Mucosa of rectum (tissue), 2 donors: ENCODE results near the gene KNCN.
A peak's percentile ranks its signal among the peaks of the same experiment; 100 is the strongest.

Experiments
- H3K27ac ChIP-seq, 2 donors: one replicate each; pipeline ENCODE4 v1.7.0; 2013; ENCODE audit warnings: inconsistent platforms in 2 of 2, low read depth in 2 of 2, low read length in 2 of 2
- H3K27me3 ChIP-seq, 2 donors: one replicate each; pipeline ENCODE4 v1.7.0; 2013; ENCODE audit warnings: low read length in 2 of 2; ENCODE audit not compliant: control insufficient read depth in 2 of 2, insufficient read depth in 2 of 2
- H3K36me3 ChIP-seq, 2 donors: one replicate each; pipeline ENCODE4 v1.7.0; 2013; ENCODE audit warnings: low read length in 2 of 2; ENCODE audit not compliant: control insufficient read depth in 2 of 2, insufficient read depth in 2 of 2
- H3K4me1 ChIP-seq, 2 donors: one replicate each; pipeline ENCODE4 v1.7.0; 2013; ENCODE audit warnings: low read length in 2 of 2, mild to moderate bottlenecking in 1 of 2; ENCODE audit not compliant: control insufficient read depth in 2 of 2, insufficient read depth in 2 of 2
- H3K4me3 ChIP-seq, 2 donors: one replicate each; pipeline ENCODE4 v1.7.0; 2013; ENCODE audit warnings: low read length in 2 of 2
- H3K9ac ChIP-seq, 2 donors: one replicate each; pipeline ENCODE4 v1.7.0; 2013; ENCODE audit warnings: low read length in 2 of 2, low read depth in 1 of 2, mild to moderate bottlenecking in 1 of 2
- H3K9me3 ChIP-seq, 2 donors: one replicate each; pipeline ENCODE4 v1.7.0; 2013; ENCODE audit warnings: low read length in 2 of 2; ENCODE audit not compliant: control insufficient read depth in 2 of 2
- donor health status: healthy.
- donor health status: Normal muscosa, but diverticular disease.

KNCN gene

GRCh38 chr1:46517932-46518498, 33.4 kb downstream of the KNCN start:
- H3K27me3 ChIP-seq: peaks cover 0 to 2% of the 10 kb centered on the region in 2 donors
- H3K9ac ChIP-seq: no peak overlapping the region
- H3K36me3 ChIP-seq: no peaks in the 10 kb centered on the region
- H3K27ac ChIP-seq: peak overlapping the region; percentile 62 to 72
- H3K4me1 ChIP-seq: peaks cover 17 to 25% of the 10 kb centered on the region in 2 donors
- no peaks in the 10 kb centered on the region for H3K9me3 ChIP-seq
- H3K4me3 ChIP-seq: no peak overlapping the region

- peaks cover 0 to 2% of the 10 kb centered on the region in 2 donors for H3K27me3 ChIP-seq
- peak overlapping the region; percentile 19 to 53 for H3K4me3 ChIP-seq
- H3K9me3 ChIP-seq: no peaks in the 10 kb centered on the region
- H3K9ac ChIP-seq: peak overlapping the region; percentile 2 to 21
- peak overlapping the region; percentile 62 to 72 for H3K27ac ChIP-seq
- H3K4me1 ChIP-seq: peaks cover 17 to 18% of the 10 kb centered on the region in 2 donors
- H3K36me3 ChIP-seq: no peaks in the 10 kb centered on the region
These were observed 34.3 kb downstream of the KNCN start for GRCh38 chr1:46517010-46517600.

GRCh38 chr1:46516200-46516950, 35.1 kb downstream of the KNCN start:
- Histone ChIP-seq H3K27me3 (peaks cover 0 to 2% of the 10 kb centered on the region in 2 donors), H3K27ac (peak overlapping the region; percentile 62 to 72), H3K36me3 (no peaks in the 10 kb centered on the region), H3K9me3 (no peaks in the 10 kb centered on the region), H3K4me1 (peaks cover 17 to 18% of the 10 kb centered on the region in 2 donors), H3K9ac (no peak overlapping the region), H3K4me3 (peak overlapping the region in 1 of 2 donors; percentile 53)

GRCh38 chr1:46515576-46515975, 35.9 kb downstream of the KNCN start:
- peaks cover 17 to 18% of the 10 kb centered on the region in 2 donors for H3K4me1 ChIP-seq
- H3K4me3 ChIP-seq: no peak overlapping the region
- no peak overlapping the region for H3K27ac ChIP-seq
- H3K9me3 ChIP-seq: no peaks in the 10 kb centered on the region
- peaks cover 0 to 2% of the 10 kb centered on the region in 2 donors for H3K27me3 ChIP-seq
- no peaks in the 10 kb centered on the region for H3K36me3 ChIP-seq
- H3K9ac ChIP-seq: no peak overlapping the region

GRCh38 chr1:46513536-46513935, 37.9 kb downstream of the KNCN start:
- H3K9me3 ChIP-seq: no peaks in the 10 kb centered on the region
- H3K27ac ChIP-seq: no peak overlapping the region
- H3K4me1 ChIP-seq: peaks cover 17 to 18% of the 10 kb centered on the region in 2 donors
- H3K27me3 ChIP-seq: peaks cover 0 to 2% of the 10 kb centered on the region in 2 donors
- H3K4me3 ChIP-seq: no peak overlapping the region
- H3K9ac ChIP-seq: no peak overlapping the region
- H3K36me3 ChIP-seq: no peaks in the 10 kb centered on the region

GRCh38 chr1:46512792-46513190, 38.7 kb downstream of the KNCN start:
- H3K27ac ChIP-seq: no peak overlapping the region
- no peaks in the 10 kb centered on the region for H3K27me3 ChIP-seq

GRCh38 chr1:46512135-46512791, 39.2 kb downstream of the KNCN start:
- H3K9me3 ChIP-seq: no peaks in the 10 kb centered on the region
- no peaks in the 10 kb centered on the region for H3K27me3 ChIP-seq
- H3K4me3 ChIP-seq: no peak overlapping the region
- H3K27ac ChIP-seq: no peak overlapping the region
- H3K36me3 ChIP-seq: no peaks in the 10 kb centered on the region
- H3K9ac ChIP-seq: no peak overlapping the region
- peaks cover 9 to 12% of the 10 kb centered on the region in 2 donors for H3K4me1 ChIP-seq

More at GRCh38 chr1:46512792-46513190, 38.7 kb downstream of the KNCN start:
- H3K9ac ChIP-seq: no peak overlapping the region
- no peaks in the 10 kb centered on the region for H3K36me3 ChIP-seq
- no peaks in the 10 kb centered on the region for H3K9me3 ChIP-seq
- H3K4me3 ChIP-seq: no peak overlapping the region
- peaks cover 13% of the 10 kb centered on the region in 2 donors for H3K4me1 ChIP-seq

GRCh38 chr1:46510998-46511365, 40.5 kb downstream of the KNCN start:
- Histone ChIP-seq H3K27ac (no peak overlapping the region), H3K36me3 (no peaks in the 10 kb centered on the region), H3K4me1 (no peaks in the 10 kb centered on the region), H3K9ac (no peak overlapping the region), H3K4me3 (no peak overlapping the region), H3K9me3 (no peaks in the 10 kb centered on the region), H3K27me3 (no peaks in the 10 kb centered on the region)

DNA sequence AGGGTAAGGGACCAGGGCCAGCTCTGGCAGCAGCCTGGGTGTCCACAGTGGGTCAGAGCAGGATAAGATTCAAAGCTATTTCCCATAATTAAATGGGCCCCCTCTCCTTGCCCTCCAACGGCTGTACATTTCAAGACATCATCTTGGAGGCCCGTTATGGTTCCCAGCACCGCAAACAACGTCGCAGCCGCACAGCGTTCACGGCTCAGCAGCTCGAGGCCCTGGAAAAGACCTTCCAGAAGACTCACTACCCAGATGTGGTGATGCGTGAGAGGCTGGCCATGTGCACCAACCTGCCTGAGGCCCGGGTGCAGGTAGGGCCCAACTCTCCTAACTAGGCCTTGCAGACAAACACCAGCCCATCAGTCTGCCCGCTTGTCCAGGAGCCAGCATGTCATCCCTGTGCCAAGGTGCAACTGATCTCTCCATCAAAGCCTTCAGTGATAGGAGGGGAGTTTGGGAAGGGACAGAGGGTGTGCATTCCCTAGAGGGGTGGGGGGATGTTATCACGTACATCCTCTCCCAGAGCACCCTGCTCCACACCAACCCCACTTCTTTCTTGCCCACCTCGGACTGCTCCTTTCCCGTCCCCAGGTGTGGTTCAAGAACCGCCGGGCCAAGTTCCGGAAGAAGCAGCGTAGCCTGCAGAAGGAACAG, 41.0 kb downstream of the KNCN start:
- Histone ChIP-seq H3K9ac (no peak overlapping the region), H3K9me3 (no peaks in the 10 kb centered on the region), H3K27ac (no peak overlapping the region), H3K27me3 (no peaks in the 10 kb centered on the region), H3K36me3 (no peaks in the 10 kb centered on the region), H3K4me1 (no peaks in the 10 kb centered on the region), H3K4me3 (no peak overlapping the region)
